GM11168 (cell line): ENCODE measurements around the gene ADGRD2.

Source experiments
- in situ Hi-C: fragments of 300-500 bp; cut with MboI; formaldehyde crosslinking; loops from one replicate; pipeline ENCODE4 v1.12.0; 2022; ENCODE audit warnings: low sequenced_read_pairs; ENCODE audit not compliant: unreplicated experiment

Gene ADGRD2

DNA sequence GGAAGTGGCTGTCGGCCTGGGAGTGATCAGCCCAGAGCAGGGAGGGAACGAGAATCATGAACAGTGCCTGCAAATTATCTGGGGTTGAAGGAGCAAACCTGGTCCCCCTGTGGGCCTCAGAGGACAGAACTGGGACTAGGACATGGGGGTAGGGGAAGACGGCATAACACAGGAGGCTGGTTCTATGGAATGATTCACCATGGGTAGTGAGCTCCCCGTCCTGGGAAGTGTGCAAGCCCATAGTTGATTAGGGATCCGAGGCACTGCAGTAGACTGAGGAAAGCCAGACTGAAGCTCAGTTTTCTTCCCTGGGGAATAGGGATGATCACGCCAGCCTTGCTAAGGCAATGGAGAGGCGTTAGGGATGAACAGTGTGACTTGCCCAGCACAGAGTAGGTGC, 5.6 kb downstream of the ADGRD2 start:
- in situ Hi-C loops = no loop called here

GRCh38 chr9:124456341-124457078, 6.3 kb downstream of the ADGRD2 start:
- in situ Hi-C loops = no loop called here

- in situ Hi-C loops = no loop called here
These were observed 7.0 kb downstream of the ADGRD2 start for GRCh38 chr9:124457079-124457886.

- in situ Hi-C loops = no loop called here
These were observed 7.7 kb downstream of the ADGRD2 start for GRCh38 chr9:124457887-124458431.

- in situ Hi-C loops = no loop called here
These were observed 8.2 kb downstream of the ADGRD2 start for GRCh38 chr9:124458441-124458840.

GRCh38 chr9:124462739-124463138, 12.5 kb downstream of the ADGRD2 start:
- in situ Hi-C loops = no loop called here

- in situ Hi-C loops = no loop called here
These were observed 15.5 kb downstream of the ADGRD2 start for GRCh38 chr9:124465736-124466135.

DNA sequence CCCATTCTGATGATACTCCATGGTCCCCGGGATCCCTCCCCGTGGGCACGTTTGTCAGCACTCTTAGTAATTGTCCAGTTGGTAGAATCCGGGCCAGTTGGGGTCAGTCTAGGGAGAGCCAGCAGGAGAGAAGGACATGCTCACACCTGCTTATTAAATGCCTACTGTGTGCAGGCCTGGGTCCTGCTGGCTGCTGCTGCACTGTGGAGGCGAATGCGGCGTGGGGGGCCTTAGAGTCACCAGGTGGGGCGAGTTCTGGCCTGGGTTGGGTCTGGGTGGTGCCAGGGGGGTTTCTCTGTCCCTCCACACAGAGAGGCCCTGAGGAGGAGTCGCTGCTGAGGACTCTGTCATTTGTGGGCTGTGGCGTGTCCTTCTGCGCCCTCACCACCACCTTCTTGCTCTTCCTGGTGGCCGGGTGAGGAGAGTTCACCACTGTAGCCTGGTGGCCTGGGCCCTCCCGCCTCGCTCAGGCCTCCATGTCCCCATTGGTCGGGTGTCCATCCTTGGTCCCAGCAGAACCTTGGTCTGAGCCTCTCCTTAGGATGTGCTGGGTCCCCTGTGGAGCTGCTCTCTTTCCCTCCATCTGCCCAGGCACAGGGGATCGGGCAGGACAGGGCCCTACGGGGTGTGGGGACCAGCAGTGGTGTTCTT, 17.3 kb downstream of the ADGRD2 start:
- in situ Hi-C loops = no loop called here

DNA sequence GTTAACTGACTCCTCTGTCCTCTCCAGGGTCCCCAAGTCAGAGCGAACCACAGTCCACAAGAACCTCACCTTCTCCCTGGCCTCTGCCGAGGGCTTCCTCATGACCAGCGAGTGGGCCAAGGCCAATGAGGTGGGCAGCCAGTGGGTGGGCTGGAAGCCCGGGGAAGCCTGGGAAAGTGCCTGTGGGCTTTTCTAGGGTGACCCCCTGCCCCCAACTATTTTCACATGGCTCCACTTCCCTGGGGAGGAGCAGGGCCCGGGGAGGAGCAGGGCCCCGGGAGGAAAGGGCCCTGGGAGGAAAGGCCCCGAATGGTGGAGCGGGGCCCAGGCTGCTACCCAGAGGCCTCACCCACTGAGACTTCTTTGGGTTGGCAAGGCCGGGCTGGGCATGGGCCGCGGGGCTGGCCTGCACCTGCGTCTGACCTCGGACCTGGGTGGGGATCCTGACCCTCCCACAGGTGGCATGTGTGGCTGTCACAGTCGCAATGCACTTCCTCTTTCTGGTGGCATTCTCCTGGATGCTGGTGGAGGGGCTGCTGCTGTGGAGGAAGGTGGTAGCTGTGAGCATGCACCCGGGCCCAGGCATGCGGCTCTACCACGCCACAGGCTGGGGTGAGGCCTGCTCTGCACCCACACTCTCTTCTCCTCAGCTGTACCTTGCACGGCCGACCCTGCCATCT, 17.9 kb downstream of the ADGRD2 start:
- in situ Hi-C loops = no loop called here

- in situ Hi-C loops = no loop called here
These were observed 19.0 kb downstream of the ADGRD2 start for GRCh38 chr9:124469011-124469832.

- in situ Hi-C loops = no loop called here
These were observed 20.1 kb downstream of the ADGRD2 start for GRCh38 chr9:124470306-124470705.

- in situ Hi-C loops = no loop called here
These were observed 20.5 kb downstream of the ADGRD2 start for GRCh38 chr9:124470726-124471125.

- in situ Hi-C loops = no loop called here
These were observed 21.5 kb downstream of the ADGRD2 start for GRCh38 chr9:124471761-124472160.

- in situ Hi-C loops = no loop called here
These were observed 22.5 kb downstream of the ADGRD2 start for GRCh38 chr9:124472770-124473169.

- in situ Hi-C loops = no loop called here
These were observed 23.1 kb downstream of the ADGRD2 start for GRCh38 chr9:124473310-124473709.

GRCh38 chr9:124474151-124474550, 23.9 kb downstream of the ADGRD2 start:
- in situ Hi-C loops = no loop called here

GRCh38 chr9:124475158-124475867, 25.1 kb downstream of the ADGRD2 start:
- in situ Hi-C loops = no loop called here

- in situ Hi-C loops = no loop called here
These were observed 25.8 kb downstream of the ADGRD2 start for GRCh38 chr9:124475868-124476690.
